ENCODE results near the gene AGO3. TPM values are rescaled to one million over a fixed set of nuclear protein-coding genes. Genes with fewer than 3 reads are reported as not detected.

The AGO3 gene
- total RNA-seq, 4 donors from 2014 or later: 21.2 to 48.5 (median 31.6) TPM

DNA sequence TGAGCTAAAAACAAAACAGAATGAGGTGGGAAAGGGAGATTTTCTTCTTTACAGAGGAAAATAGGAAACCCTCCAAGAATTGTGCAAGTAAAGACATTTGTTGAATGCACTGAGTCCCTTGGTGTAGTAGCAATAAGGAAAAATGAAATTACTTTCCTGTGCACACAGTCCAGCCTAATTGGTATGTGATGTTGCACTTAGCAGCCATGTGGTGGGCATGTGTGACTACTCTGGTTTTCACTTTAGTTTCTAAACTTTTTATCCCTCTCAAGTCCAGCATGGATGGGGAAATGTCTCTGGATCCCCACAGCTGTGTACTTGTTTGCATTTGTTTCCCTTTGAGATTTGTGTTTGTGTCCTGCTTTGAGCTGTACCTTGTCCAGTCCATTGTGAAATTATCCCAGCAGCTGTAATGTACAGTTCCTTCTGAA, 7.1 kb upstream of the AGO3 start:
- TF ChIP-seq POLR2A (IDR thresholded peaks at IDR 0.05): no peak
- TF ChIP-seq, protein P1, sequence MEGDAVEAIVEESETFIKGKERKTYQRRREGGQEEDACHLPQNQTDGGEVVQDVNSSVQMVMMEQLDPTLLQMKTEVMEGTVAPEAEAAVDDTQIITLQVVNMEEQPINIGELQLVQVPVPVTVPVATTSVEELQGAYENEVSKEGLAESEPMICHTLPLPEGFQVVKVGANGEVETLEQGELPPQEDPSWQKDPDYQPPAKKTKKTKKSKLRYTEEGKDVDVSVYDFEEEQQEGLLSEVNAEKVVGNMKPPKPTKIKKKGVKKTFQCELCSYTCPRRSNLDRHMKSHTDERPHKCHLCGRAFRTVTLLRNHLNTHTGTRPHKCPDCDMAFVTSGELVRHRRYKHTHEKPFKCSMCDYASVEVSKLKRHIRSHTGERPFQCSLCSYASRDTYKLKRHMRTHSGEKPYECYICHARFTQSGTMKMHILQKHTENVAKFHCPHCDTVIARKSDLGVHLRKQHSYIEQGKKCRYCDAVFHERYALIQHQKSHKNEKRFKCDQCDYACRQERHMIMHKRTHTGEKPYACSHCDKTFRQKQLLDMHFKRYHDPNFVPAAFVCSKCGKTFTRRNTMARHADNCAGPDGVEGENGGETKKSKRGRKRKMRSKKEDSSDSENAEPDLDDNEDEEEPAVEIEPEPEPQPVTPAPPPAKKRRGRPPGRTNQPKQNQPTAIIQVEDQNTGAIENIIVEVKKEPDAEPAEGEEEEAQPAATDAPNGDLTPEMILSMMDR (IDR thresholded peaks at IDR 0.05): no peak
- no peak for DNase-seq
- intact Hi-C loops (cut with DNase I): no loop called here

DNA sequence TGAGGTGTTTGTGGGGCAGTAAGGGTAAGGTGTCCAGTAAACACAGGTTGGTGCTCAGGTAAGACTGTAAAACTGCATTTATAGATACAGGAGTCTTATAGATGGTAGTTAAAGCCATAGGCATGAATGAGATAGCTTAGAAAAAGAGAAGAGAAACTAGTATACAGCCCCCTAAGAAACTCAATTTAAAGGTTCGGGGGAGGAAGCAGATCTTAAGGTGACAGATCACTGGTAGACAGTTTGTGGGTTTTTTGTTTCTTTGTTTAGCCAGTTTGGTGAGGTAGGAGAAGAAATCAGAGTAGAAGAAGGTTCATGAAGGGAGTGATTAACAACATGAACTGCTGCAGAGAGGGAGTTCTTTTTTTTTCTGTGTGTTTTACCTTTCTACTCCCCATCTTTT, 6.1 kb upstream of the AGO3 start:
- TF ChIP-seq, protein P1 (IDR thresholded peaks at IDR 0.05): no peak
- no peak for TF ChIP-seq POLR2A (IDR thresholded peaks at IDR 0.05)
- 87 to 96% methylated on average over 1 of the region's 1 CpG for WGBS, 2 donors
- intact Hi-C loops (cut with DNase I): no loop called here
- no peaks in the 10 kb centered on the region for H3K9me3 ChIP-seq
- peaks cover 10 to 17% of the 10 kb centered on the region in 2 donors for H3K4me1 ChIP-seq
- DNase-seq: no peak
- peaks cover 0 to 6% of the 10 kb centered on the region in 2 donors for H3K36me3 ChIP-seq
- no peak overlapping the region for H3K27ac ChIP-seq
- no peak overlapping the region for H3K4me3 ChIP-seq (replicated peaks in 1 of 3)
- no peaks in the 10 kb centered on the region for H3K27me3 ChIP-seq

More for the DNA sequence above, 7.1 kb upstream of the AGO3 start:
- Histone ChIP-seq H3K27me3 (no peaks in the 10 kb centered on the region), H3K36me3 (peaks cover 4 to 16% of the 10 kb centered on the region in 2 donors), H3K4me1 (peaks cover 8 to 14% of the 10 kb centered on the region in 2 donors), H3K4me3 (replicated peaks in 1 of 3) (no peak overlapping the region), H3K9me3 (no peaks in the 10 kb centered on the region), H3K27ac (no peak overlapping the region)

DNA sequence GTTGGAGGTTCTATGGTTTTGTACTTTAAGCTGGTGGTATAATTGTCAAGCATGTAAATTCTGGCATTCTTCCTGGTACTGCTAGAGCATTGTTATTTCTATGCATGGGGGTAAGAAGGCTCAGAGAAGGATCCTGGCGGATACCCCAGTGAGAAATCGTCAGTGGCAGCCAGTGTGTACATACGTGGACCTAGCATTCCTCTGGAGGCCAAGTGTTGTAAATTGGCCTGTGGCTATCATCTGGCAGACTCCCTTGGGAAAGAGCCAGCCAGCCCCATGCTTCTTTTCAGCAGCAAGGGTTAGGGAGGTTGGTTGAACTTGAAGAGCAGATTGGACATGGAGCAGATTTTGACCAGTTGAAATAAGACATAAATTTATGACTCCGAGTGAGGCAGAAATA, 5.2 kb upstream of the AGO3 start:
- intact Hi-C loops (cut with DNase I): no loop called here
- 33 to 38% methylated on average over 4 of the region's 4 CpGs for WGBS, 2 donors

DNA sequence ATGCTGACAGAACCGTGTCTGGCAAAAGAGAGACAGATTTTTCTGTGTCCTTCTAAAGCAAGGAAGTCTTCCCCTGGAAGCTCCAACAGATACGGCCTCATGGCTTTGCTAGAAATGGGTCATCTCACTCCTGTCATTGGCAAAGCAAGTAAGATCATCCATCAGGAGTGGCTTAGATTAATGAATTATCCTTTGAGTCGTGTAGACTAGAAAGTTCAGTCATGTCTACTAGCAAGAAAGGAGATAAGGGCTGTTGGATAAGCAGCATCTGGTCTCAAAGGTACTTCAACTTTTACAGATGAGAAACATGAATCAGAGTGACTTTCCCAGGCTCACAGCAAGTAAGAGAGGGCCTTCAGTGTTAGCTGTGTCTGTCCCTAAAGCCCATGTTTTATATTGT, 3.4 kb upstream of the AGO3 start:
- TF ChIP-seq, protein P1 (IDR thresholded peaks at IDR 0.05): no peak
- no peak for TF ChIP-seq POLR2A (IDR thresholded peaks at IDR 0.05)
- H3K4me3 ChIP-seq (replicated peaks in 1 of 3): no peak overlapping the region
- H3K9me3 ChIP-seq: no peaks in the 10 kb centered on the region
- H3K27ac ChIP-seq: no peak overlapping the region
- DNase-seq: no peak
- intact Hi-C loops (cut with DNase I): no loop called here
- H3K27me3 ChIP-seq: no peaks in the 10 kb centered on the region
- H3K36me3 ChIP-seq: no peaks in the 10 kb centered on the region
- 64 to 74% methylated on average over 3 of the region's 3 CpGs for WGBS, 2 donors
- peaks cover 20 to 26% of the 10 kb centered on the region in 2 donors for H3K4me1 ChIP-seq

More for the DNA sequence above, 5.2 kb upstream of the AGO3 start:
- Histone ChIP-seq H3K4me1 (peaks cover 14 to 19% of the 10 kb centered on the region in 2 donors), H3K27ac (peak overlapping the region in 2 of 3 donors; percentile 6 to 35), H3K4me3 (replicated peaks in 1 of 3) (no peak overlapping the region), H3K9me3 (no peaks in the 10 kb centered on the region), H3K27me3 (no peaks in the 10 kb centered on the region), H3K36me3 (no peaks in the 10 kb centered on the region)
- TF ChIP-seq POLR2A (IDR thresholded peaks at IDR 0.05): no peak
- TF ChIP-seq, protein P1 (IDR thresholded peaks at IDR 0.05): no peak
- peak; percentile 80 to 84 for DNase-seq

DNA sequence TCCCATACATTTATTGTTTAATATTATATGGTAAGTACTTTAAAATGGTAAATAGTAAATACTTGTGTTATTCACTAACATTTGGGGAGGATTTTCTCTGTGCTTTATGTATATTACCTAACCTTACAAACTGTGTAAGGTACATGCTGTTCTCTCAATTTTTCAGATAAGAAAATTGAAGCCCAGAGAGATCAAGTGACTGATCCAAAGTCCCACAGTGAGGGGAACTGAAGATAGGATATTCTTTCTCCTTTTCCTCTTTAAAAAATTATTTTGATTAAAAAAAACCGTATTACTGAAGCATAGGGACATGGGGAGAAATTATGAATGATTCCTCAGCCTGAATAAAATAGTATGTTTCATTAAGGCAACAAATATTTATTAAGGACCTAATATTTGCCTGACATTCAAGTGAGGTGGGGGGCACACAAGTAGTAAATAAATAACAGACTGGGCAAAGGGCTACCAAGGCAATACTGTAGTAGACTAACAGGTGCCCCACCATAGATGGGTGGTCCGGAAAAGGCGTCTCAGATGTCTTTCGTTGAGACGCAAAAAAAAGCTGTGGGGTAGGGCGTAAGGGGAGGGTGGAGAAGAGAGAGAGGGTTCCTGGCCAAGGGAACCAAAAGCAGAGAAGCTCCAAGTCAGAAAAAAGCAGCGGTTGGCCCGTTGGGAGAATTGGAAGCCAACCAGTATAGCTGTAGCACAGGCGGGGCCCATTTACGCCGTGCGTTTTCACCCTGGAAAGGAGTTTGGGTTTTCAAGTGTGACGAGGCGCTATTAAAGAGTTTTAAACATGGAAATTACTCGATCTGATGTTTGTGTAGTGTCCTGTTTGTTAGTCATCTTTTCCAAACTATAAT, 944 bp upstream of the AGO3 start:
- intact Hi-C loops (cut with DNase I): no loop called here
- H3K27ac ChIP-seq: peak overlapping the region; percentile 84 to 98 (median 95)
- H3K27me3 ChIP-seq: no peaks in the 10 kb centered on the region
- WGBS, 2 donors: 1 to 2% methylated on average over 15 of the region's 15 CpGs
- DNase-seq: peak; percentile 64 to 66
- no peaks in the 10 kb centered on the region for H3K9me3 ChIP-seq
- H3K36me3 ChIP-seq: no peaks in the 10 kb centered on the region
- H3K4me1 ChIP-seq: peaks cover 24 to 30% of the 10 kb centered on the region in 2 donors
- TF ChIP-seq, protein P1 (IDR thresholded peaks at IDR 0.05): no peak
- TF ChIP-seq POLR2A (IDR thresholded peaks at IDR 0.05): no peak
- H3K4me3 ChIP-seq (replicated peaks in 1 of 3): peak overlapping the region; percentile 55 to 77 (median 64)
